ENCODE data around the gene DNAJC19.
"Not testable (repeated sequence)": the region's sequence is repeated elsewhere in the genome, so short reads cannot be mapped to it uniquely, and the experiment has no call there.

DNAJC19 gene

DNA sequence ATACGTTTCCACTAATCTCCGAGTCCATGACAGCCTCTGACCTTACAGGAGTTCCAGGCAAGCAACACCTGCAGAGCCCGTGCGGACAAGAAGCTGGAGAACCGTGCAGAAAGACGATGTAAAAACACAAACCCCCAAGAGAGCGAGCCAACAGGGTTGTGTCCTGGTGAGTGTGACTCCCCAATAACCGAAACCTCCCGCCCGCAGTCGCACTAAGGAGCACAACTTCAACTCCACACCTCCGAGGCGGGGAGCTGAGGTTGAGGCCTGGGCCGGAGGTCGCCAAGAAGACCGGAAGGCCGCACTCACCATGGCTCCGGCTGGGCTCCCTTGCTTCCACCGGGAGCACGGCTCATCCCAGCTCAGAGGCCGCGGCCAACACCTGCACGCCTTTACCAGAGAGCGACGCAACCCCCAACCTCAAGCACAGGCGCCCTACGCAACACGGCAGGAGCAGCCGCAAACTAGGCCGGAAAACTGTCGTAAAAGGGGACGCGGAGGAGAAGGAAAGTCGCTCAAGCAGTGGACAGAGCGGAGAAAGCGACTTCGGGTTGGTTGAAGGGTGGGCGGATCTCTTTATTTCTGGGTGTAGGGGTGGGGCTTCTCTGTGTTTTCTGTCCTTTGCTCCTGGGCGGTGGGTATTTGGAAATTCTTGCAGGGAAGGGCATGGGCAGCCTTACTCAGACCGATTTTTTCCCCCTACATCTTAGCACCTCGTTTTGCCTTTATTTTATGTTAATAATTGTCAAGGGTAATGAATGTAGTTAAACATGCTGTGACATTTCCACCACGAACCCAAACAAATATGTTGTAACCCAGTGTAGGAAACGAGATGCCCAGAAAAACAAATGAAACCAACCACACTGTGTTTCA, at the start of gene DNAJC19:
DNAJC19 (minus strand) TSS at position 446 of the 873 bp plus-strand sequence; CDS start at position 312, 134 bp downstream.
- ATAC-seq, result peak; percentile 98
- Mint-ChIP-seq H3K4me1 (peaks cover 7% of the 10 kb centered on the region), H3K9me3 (no peaks in the 10 kb centered on the region), H3K36me3 (peaks cover 7% of the 10 kb centered on the region), H3K4me3 (peak within 1 kb of the TSS; percentile 96), H3K27ac (peak within 1 kb of the TSS; percentile 94), H3K27me3 (peaks cover 14% of the 10 kb centered on the region)

DNA sequence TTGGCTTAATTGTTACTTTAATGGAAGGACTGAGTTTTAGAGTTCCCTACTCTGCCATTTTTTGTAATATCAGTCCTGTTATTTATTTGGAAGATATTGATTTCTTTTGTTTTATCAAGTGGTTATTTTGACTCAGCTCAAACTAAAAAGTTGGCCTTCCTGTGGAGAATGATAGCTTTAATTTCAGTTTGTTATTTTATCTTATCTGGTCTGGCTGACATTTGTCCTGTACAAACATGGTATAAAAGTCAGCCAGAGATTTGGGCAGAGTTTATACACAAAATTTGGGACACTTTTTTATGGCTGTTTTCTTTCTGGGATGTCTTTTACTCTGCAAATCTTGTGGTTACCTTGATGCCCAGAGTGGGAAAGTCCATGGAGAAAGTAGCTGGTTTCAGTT, 41.4 kb upstream of the DNAJC19 start:
- no peak overlapping the region for H3K4me3 Mint-ChIP-seq
- no peaks in the 10 kb centered on the region for H3K4me1 Mint-ChIP-seq
- peaks cover 2% of the 10 kb centered on the region for H3K9me3 Mint-ChIP-seq
- no peaks in the 10 kb centered on the region for H3K27me3 Mint-ChIP-seq
- no peak for ATAC-seq
- peaks cover 5% of the 10 kb centered on the region for H3K36me3 Mint-ChIP-seq
- H3K27ac Mint-ChIP-seq, result no peak overlapping the region

DNA sequence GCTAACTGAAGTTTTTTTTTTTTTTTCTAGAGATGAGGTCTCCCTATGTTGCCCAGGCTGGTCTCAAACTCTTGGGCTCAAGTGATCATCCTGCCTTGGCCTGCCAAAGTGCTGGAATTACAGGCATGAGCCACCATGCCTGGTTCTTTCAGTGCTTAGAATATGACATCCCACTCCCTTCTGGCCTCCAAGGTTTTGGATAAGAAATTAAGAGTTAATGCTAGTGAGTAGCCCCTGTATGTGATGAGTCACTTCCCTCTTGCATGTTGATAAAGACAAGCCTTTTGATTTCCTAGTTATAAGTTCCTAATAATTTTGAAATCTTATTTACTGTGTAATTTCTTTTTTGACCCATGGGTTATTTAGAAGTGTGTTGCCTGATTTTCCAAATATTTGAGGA, 35.7 kb upstream of the DNAJC19 start:
- ATAC-seq, result no peak
- Mint-ChIP-seq H3K4me3 (no peak overlapping the region), H3K27me3 (no peaks in the 10 kb centered on the region), H3K4me1 (no peaks in the 10 kb centered on the region), H3K36me3 (peaks cover 5% of the 10 kb centered on the region), H3K9me3 (peaks cover 6% of the 10 kb centered on the region), H3K27ac (no peak overlapping the region)

DNA sequence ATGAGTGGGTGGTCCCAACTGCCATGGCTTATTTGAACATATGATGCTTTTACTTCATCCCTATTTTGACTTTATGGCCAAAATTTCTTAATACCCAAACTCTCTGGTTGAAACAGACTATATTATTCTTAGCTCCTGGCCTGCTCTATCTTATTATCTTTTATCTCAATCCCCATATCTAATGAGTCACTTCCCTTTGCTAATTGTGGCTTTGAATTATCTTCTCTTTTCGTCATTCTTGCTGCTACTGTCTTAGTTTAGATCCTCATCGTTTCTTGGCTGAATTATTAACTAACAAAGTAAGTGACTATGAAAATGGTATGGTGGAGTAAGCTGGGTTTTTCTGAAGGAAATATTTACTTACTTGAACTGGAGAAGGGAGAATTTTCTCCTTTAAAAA, 28.2 kb upstream of the DNAJC19 start:
- peaks cover under 1% of the 10 kb centered on the region for H3K9me3 Mint-ChIP-seq
- H3K4me1 Mint-ChIP-seq, result no peaks in the 10 kb centered on the region
- H3K36me3 Mint-ChIP-seq, result no peaks in the 10 kb centered on the region
- no peak overlapping the region for H3K4me3 Mint-ChIP-seq
- no peak overlapping the region for H3K27ac Mint-ChIP-seq
- no peak for ATAC-seq
- peaks cover 39% of the 10 kb centered on the region for H3K27me3 Mint-ChIP-seq

DNA sequence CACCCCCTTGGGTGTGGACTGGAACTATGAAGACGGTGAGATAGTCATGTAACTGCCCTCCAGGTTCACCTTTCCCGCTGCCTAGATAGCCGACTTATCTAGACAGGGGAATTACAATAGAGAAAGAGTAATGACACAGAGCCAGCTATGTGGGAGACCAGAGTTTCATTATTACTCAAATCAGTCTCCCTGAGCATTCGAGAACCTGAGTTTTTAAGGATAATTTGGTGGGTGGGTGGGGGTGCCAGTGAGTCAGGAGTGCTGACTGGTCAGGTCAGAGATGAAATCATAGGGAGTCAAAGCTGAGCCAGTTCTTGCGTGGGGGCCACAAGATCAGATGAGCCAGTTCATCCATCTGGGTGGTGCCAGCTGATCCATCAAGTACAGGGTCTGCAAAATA, 19.7 kb upstream of the DNAJC19 start:
- Mint-ChIP-seq H3K4me1 (no peaks in the 10 kb centered on the region), H3K36me3 (no peaks in the 10 kb centered on the region), H3K9me3 (peaks cover 4% of the 10 kb centered on the region), H3K4me3 (no peak overlapping the region), H3K27me3 (peaks cover 20% of the 10 kb centered on the region), H3K27ac (no peak overlapping the region)
- ATAC-seq, result peak; percentile 41

DNA sequence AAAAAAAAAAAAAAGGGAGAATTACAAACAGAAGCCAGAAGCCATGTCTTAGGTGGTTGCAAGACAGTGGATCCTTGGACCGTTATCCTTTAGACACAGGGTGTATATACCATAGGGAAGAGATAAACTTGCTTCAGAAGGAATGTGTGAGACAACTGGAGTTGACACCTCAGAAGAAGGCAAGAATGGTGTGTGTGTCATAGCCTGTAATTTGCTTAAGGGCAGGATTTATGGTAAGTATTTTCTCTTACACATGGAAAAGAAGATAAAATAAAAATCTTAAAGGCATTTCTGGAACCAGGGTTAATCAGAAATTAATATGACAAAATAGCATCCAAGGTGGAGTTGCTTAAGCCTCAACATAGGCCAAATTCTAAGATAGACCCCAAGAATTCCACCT, 19.3 kb upstream of the DNAJC19 start:
- H3K9me3 Mint-ChIP-seq, result peaks cover 4% of the 10 kb centered on the region
- no peaks in the 10 kb centered on the region for H3K36me3 Mint-ChIP-seq
- no peak overlapping the region for H3K4me3 Mint-ChIP-seq
- no peak for ATAC-seq
- no peak overlapping the region for H3K27ac Mint-ChIP-seq
- H3K4me1 Mint-ChIP-seq, result no peaks in the 10 kb centered on the region
- peaks cover 18% of the 10 kb centered on the region for H3K27me3 Mint-ChIP-seq

DNA sequence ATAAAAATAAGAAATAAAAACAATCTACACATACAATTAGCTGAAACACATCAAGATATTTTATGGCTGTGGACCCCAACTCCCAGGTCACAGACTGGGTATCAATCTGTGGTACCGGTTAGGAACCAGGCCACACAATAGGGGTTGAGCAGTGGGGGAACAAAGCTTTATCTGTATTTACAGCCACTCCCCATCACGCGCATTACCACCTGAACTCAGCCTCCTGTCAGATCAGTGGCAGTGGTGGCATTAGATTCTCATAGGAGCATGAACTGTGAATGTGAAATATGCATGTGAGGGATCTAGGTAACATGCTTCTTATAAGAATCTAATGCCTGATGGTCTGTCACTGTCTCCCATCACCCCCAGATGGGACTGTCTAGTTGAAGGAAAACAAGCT, 17.7 kb upstream of the DNAJC19 start:
- Mint-ChIP-seq H3K27ac (no peak overlapping the region), H3K27me3 (peaks cover 18% of the 10 kb centered on the region), H3K36me3 (peaks cover 6% of the 10 kb centered on the region), H3K9me3 (peaks cover 12% of the 10 kb centered on the region), H3K4me1 (no peaks in the 10 kb centered on the region), H3K4me3 (no peak overlapping the region)
- ATAC-seq, result no peak

DNA sequence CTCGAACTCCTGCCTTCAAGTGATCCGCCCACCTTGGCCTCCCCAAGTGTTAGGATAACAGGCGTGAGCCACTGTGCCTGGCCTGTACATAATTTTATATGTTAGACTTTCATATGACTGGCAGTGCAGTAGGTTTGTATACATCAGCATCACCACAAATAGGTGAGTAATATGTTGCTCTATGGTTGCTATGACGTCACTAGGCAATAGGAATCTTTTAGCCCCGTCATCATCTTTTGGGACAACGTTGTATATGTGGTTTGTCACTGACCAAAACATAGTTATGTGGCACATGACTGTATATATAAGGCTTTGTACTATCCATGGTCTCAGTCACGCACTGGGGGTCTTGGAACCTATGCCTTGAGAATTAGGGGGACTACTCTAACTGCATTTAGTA, 17.0 kb upstream of the DNAJC19 start:
- Mint-ChIP-seq H3K4me3 (no peak overlapping the region), H3K36me3 (peaks cover 8% of the 10 kb centered on the region), H3K27me3 (peaks cover 24% of the 10 kb centered on the region), H3K4me1 (no peaks in the 10 kb centered on the region), H3K9me3 (peaks cover 19% of the 10 kb centered on the region), H3K27ac (no peak overlapping the region)
- no peak for ATAC-seq

DNA sequence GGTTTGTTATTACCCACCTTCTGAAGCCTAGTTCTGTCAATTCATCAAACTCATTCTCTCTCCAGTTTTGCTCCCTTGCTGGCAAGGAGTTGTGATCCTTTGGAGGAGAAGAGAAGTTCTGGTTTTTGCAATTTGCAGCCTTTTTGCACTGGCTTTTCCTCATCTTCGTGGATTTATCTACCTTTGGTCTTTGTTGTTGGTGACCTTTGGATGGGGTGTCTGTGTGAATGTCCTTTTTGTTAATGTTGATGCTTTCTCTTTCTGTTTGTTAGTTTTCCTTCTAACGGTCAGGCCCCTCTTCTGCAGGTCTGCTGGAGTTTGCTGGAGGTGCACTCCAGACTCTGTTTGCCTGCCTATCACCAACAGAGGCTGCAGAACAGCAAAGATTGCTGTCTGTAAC, 13.9 kb upstream of the DNAJC19 start:
- not testable (repeated sequence) for H3K4me3 Mint-ChIP-seq, ATAC-seq, H3K4me1 Mint-ChIP-seq, H3K27ac Mint-ChIP-seq
- H3K27me3 Mint-ChIP-seq, result peaks cover 39% of the 10 kb centered on the region
- H3K36me3 Mint-ChIP-seq, result peaks cover 18% of the 10 kb centered on the region
- peaks cover 30% of the 10 kb centered on the region for H3K9me3 Mint-ChIP-seq

DNA sequence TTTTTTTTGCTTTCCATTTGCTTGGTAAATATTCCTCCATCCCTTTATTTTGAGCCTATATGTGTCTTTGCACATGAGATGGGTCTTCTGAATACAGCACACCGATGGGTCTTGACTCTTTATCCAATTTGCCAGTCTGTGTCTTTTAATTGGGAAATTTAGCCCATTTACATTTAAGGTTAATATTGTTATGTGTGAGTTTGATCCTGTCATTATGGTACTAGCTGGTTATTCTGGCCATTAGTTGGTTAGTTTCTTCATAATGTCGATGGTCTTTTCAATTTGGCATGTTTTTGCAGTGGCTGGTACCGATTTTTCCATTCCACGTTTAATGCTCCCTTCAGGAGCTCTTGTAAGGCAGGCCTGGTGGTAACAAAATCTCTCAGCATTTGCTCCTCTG, 12.8 kb upstream of the DNAJC19 start:
- peaks cover 18% of the 10 kb centered on the region for H3K36me3 Mint-ChIP-seq
- not testable (repeated sequence) for H3K4me3 Mint-ChIP-seq, H3K27ac Mint-ChIP-seq, H3K4me1 Mint-ChIP-seq, ATAC-seq
- H3K27me3 Mint-ChIP-seq, result peaks cover 39% of the 10 kb centered on the region
- H3K9me3 Mint-ChIP-seq, result peaks cover 30% of the 10 kb centered on the region

DNA sequence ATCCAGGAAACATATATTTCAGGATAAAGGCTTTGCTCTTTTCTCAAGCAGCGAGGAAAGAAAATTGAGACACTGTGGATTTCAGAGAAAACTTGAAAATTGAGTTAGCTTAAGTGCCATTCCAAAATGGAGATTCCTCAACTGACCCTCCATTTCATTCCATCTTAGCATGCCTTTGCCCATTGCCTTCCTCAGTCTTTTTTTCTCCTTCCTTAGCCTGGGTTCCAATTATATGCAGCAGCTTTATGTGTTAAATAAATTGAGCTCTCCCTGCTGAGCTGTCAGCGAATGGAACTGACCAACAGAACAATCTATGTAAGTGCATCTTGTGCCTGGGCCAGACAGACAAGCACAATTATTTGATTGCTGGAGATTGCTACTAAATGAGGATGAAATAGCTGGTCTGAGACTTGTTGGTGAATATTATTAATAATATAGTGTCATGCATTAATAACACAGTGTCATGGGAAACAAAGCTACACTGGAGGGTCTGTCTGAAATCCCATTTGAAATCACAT, 6.9 kb upstream of the DNAJC19 start:
- peaks cover 9% of the 10 kb centered on the region for H3K36me3 Mint-ChIP-seq
- H3K9me3 Mint-ChIP-seq, result peaks cover 11% of the 10 kb centered on the region
- H3K27me3 Mint-ChIP-seq, result peaks cover 33% of the 10 kb centered on the region
- no peak for ATAC-seq
- no peak overlapping the region for H3K4me3 Mint-ChIP-seq
- H3K27ac Mint-ChIP-seq, result no peak overlapping the region
- no peaks in the 10 kb centered on the region for H3K4me1 Mint-ChIP-seq

DNA sequence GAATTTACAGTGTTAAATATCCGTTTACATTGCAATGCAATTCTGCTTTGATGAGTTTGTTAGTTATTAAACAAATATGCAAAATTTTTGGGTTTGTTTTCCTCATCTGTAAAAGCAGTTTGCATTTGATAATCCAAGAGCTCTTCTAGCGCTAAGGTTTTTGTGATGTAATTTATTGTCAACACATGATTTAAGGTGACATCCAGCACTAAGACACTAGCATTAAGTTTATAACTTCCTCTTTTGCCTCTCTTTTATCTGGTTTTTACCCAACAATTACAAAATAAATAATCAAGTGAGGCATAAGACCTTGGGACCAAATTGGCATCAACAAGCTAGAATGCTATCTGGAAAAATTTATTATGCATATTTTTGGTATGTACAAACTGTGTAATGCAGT, 969 bp upstream of the DNAJC19 start:
- ATAC-seq, result no peak
- H3K27ac Mint-ChIP-seq, result peak overlapping the region; percentile 94
- H3K36me3 Mint-ChIP-seq, result peaks cover 7% of the 10 kb centered on the region
- H3K4me1 Mint-ChIP-seq, result peaks cover 7% of the 10 kb centered on the region
- H3K9me3 Mint-ChIP-seq, result no peaks in the 10 kb centered on the region
- H3K27me3 Mint-ChIP-seq, result peaks cover 18% of the 10 kb centered on the region
- peak overlapping the region; percentile 96 for H3K4me3 Mint-ChIP-seq

DNA sequence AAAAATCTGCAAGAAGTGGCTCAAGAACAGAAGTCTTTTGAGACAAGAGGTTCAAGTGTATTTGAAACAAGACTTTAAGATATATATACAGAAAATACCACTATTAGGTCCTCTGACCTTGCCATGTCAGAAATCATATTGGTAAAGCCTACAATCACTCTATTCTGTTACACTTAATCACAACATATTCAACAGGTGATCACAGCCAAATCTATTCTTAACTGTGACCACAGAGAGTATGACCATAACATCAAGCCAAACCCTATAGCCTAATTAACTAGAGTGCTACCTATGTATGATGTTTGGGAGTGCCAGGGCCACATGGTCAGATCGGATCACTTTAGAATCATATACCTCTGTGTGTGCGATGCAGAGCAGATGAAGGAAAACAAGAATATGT, 2.2 kb downstream of the DNAJC19 start:
- peaks cover 7% of the 10 kb centered on the region for H3K36me3 Mint-ChIP-seq
- no peak overlapping the region for H3K4me3 Mint-ChIP-seq
- H3K27me3 Mint-ChIP-seq, result no peaks in the 10 kb centered on the region
- H3K9me3 Mint-ChIP-seq, result no peaks in the 10 kb centered on the region
- no peak for ATAC-seq
- peaks cover 7% of the 10 kb centered on the region for H3K4me1 Mint-ChIP-seq
- H3K27ac Mint-ChIP-seq, result peak overlapping the region; percentile 12

DNA sequence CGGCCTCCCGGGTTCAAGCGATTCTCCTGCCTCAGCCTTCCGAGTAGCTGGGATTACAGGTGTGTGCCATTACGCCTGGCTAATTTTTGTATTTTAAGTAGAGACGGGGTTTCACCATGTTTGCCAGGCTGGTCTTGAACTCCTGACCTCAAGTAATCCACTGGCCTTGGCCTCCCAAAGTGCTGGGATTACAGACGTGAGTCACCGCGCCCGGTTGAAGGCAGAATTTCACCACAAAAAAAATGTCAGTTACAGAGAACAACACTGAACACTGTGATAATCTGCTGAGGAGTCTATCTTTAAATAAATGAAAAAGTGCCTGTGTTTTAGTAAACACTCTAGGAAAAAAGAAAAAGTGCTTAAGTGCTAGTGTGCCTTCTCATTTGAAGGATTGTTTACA, 3.2 kb downstream of the DNAJC19 start:
- not testable (repeated sequence) for H3K4me3 Mint-ChIP-seq, H3K27ac Mint-ChIP-seq, H3K36me3 Mint-ChIP-seq, H3K4me1 Mint-ChIP-seq, ATAC-seq, H3K27me3 Mint-ChIP-seq, H3K9me3 Mint-ChIP-seq

DNA sequence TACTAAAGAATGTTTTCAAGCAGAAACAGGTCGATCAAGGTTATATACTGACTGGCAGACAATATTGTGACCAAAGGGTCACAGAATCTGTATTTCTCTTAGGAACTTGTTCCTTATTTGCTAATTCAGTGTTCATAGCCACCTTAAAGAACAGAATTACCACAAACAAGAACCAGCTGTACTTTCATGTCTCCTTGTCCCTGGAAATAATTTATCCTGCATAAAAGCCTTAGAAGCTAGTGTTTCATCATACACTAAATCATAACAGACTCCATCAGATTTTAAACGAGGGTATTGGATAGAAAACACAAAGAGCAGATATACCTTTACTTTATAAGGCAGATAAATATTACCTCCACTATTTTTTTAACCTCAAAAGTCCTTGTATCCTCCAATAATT, 6.4 kb downstream of the DNAJC19 start:
- Mint-ChIP-seq H3K27ac (no peak overlapping the region), H3K4me3 (no peak overlapping the region), H3K9me3 (no peaks in the 10 kb centered on the region), H3K4me1 (no peaks in the 10 kb centered on the region), H3K36me3 (peaks cover 12% of the 10 kb centered on the region), H3K27me3 (no peaks in the 10 kb centered on the region)
- ATAC-seq, result no peak

DNA sequence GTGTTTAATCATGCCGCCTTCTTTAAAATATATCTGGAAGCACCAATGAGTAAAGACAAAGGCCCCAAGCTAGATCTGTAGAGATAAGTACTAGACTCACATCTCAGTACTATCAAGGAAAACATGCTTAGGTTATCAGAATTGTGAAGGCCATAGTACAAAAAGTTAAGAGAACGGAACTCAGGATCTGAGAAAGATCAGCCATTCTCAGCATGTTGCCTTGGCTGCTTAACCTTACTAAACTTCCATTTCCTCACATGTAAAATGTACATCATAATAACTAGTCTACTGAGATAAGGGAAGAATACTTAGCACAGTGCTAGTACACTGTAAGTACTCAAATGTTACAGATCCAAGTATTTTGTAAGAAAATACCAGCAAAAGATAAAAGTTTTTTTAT, 7.6 kb downstream of the DNAJC19 start:
- Mint-ChIP-seq H3K27me3 (no peaks in the 10 kb centered on the region), H3K4me3 (no peak overlapping the region), H3K36me3 (peaks cover 17% of the 10 kb centered on the region), H3K4me1 (no peaks in the 10 kb centered on the region), H3K9me3 (no peaks in the 10 kb centered on the region), H3K27ac (no peak overlapping the region)
- no peak for ATAC-seq

All from stimulated activated memory B cell treated with anti-CD40 and anti-IgM and Interleukin-4, amounts not matched to agents 10 μg/mL and 1 μg/mL and 100 μg/mL, for 72 hours (primary cell).